ENCODE measurements around the gene SERTAD3.
A peak's percentile ranks its signal among the peaks of the same experiment; 100 is the strongest.
"Not testable (repeated sequence)": the region's sequence is repeated elsewhere in the genome, so short reads cannot be mapped to it uniquely, and the experiment has no call there.

The SERTAD3 gene

DNA sequence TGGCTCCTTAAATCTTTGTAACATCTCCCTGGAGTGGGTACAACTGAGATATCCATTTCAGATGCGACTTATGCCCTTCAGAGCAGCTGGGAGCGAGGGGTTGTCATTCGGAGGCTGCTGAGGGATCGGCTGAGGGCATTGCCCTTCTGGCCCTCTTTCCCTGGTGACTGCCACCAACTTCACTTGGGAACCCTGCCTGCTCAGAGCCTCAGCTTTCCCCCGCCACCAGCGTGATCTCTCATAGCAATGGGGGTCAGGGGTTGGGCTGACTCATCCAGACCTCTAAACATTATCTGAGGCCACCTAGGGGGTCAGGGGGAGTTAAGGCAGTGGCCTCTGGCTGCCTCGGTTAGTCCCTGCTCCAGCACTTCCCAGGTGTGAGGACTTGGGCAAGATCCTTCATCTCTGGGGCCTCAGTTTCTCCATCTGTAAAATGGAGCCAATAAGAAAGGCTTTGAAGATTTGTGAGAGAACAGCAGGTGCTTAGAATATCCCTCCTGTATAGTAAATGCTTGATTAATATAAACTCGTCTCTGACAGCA, 32.1 kb downstream of the SERTAD3 start:
- Mint-ChIP-seq H3K36me3 (peaks cover 6% of the 10 kb centered on the region), H3K4me1 (peaks cover 11% of the 10 kb centered on the region)
- no peak for DNase-seq (ENCODE audit: low spot score in 2 of 2)

DNA sequence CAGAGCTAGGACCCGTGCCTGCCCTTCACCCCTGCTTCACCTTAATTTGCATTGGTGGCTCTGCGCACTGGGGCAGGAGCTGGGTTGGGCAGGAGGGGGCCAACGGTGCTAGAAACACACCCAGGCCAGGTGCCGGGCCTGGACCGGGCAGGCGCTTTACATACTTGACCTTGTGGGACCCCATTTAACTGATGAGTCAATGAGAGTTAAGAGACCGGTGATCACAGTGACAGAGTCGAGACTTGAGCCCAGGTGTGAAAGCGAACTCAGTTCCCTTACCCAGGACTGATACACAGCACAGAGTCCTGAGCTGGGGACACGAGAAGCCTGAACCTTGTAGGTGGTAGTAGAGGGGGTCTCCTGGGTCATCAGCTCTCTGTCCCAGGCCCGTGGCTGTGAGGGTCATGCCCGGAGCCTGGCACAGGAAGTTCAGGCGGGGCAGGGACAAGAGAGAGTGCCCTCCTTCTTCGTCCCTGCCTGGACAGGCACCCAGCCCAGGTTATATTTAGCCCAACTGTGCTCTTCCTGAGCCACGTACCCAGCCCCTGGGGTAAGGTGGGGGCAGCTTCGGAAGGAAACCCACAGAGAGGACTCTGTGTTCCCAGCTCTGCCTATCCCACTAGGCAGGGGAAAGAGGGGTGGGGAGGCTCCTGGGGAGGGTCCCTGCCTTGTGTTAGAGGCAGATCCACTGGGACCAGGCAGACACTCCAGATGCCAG, 32.9 kb downstream of the SERTAD3 start:
- ATAC-seq, result no peak
- Mint-ChIP-seq H3K27ac (no peak overlapping the region), H3K4me3 (no peak overlapping the region), H3K4me1 (peaks cover 7% of the 10 kb centered on the region), H3K36me3 (no peaks in the 10 kb centered on the region), H3K9me3 (no peaks in the 10 kb centered on the region)
- no peak for DNase-seq (ENCODE audit: low spot score in 2 of 2)

More for the DNA sequence above, 32.1 kb downstream of the SERTAD3 start:
- ATAC-seq, result no peak
- H3K27ac Mint-ChIP-seq, result no peak overlapping the region
- no peaks in the 10 kb centered on the region for H3K9me3 Mint-ChIP-seq
- H3K4me3 Mint-ChIP-seq, result no peak overlapping the region

DNA sequence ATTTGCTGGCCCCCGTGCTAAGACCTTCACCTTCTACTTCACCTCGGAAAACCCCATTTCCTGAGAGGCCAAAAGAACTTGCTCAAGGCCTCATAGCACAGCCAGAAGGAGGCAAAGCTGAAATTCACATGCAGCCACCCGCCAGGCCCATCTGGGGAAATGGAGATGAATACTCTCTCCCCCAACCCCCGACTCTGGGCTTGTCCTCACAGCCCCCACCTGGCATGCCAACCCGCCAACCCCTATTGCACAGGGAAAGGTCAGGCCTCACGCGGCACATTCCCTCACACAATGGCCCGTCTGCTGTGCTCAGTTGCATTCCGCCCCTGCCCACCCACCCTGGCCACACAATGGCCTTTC, 34.1 kb downstream of the SERTAD3 start:
- no peak overlapping the region for H3K27ac Mint-ChIP-seq
- no peaks in the 10 kb centered on the region for H3K9me3 Mint-ChIP-seq
- ATAC-seq (no peak), DNase-seq (ENCODE audit: low spot score in 2 of 2) (no peak)
- no peaks in the 10 kb centered on the region for H3K36me3 Mint-ChIP-seq
- peaks cover 7% of the 10 kb centered on the region for H3K4me1 Mint-ChIP-seq
- H3K4me3 Mint-ChIP-seq, result no peak overlapping the region

DNA sequence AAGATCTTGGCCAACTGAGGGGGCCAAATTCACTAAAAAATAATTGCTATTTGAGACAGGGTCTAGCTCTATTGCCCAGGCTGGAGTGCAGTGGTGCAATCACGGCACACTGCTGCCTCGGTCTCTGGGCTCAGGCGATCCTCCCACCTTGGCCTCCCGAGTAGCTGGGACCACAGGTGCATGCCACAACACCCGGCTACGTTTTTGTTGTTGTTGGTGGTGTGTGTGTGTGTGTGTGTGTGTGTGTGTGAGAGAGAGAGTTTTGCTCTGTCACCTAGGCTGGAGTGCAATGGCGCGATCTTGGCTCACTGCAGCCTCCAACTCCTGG, 35.6 kb downstream of the SERTAD3 start:
- H3K36me3 Mint-ChIP-seq; H3K27ac Mint-ChIP-seq; ATAC-seq; DNase-seq (ENCODE audit: low spot score in 2 of 2); H3K9me3 Mint-ChIP-seq; H3K4me3 Mint-ChIP-seq: not testable (repeated sequence)
- peaks cover 11% of the 10 kb centered on the region for H3K4me1 Mint-ChIP-seq

DNA sequence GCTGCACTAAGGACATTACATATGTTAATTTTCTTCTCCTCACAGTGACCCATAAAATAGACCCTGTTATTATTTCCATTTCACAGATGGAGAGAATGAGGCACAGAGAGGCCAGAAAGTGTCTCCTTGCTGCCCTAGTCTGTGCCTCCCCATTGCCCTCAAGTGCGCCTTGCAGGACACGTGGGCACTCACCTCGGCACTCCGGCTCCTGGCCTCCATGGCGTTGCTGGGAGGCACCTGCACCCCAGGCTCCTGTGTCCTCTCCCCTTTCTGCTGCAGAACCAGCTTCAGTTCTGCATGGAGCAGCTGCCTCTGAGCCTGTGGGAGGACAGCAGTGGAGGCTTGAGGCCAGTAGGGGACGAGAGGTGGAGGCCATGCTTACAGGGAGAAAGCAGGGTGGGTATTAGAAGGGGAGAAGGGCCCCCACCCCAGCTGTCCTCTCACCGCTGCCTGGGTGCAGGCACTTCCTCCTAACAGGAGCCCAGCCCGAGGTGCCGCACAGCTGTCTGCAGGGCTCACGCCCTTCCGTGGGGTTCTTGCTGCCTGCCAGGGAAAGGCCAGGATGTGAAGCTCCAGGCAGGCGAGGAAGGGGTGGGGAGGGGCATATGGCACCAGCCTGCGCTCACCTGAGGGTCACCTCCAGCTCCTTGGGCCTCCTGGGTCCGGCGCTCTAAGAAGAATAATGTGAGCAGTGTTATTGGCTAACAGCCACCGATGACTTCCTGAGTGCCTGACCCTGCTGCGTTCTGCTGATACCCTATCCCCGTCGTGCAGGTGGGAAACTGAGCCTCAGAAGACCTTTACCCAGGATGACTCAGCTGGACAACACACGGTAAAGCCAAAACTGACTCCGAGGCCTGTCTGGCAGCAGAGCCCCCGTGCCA, 36.2 kb downstream of the SERTAD3 start:
- no peak overlapping the region for H3K4me3 Mint-ChIP-seq
- no peaks in the 10 kb centered on the region for H3K9me3 Mint-ChIP-seq
- peaks cover 5% of the 10 kb centered on the region for H3K36me3 Mint-ChIP-seq
- ATAC-seq (no peak), DNase-seq (ENCODE audit: low spot score in 2 of 2) (no peak)
- H3K27ac Mint-ChIP-seq, result no peak overlapping the region
- H3K4me1 Mint-ChIP-seq, result peaks cover 17% of the 10 kb centered on the region

DNA sequence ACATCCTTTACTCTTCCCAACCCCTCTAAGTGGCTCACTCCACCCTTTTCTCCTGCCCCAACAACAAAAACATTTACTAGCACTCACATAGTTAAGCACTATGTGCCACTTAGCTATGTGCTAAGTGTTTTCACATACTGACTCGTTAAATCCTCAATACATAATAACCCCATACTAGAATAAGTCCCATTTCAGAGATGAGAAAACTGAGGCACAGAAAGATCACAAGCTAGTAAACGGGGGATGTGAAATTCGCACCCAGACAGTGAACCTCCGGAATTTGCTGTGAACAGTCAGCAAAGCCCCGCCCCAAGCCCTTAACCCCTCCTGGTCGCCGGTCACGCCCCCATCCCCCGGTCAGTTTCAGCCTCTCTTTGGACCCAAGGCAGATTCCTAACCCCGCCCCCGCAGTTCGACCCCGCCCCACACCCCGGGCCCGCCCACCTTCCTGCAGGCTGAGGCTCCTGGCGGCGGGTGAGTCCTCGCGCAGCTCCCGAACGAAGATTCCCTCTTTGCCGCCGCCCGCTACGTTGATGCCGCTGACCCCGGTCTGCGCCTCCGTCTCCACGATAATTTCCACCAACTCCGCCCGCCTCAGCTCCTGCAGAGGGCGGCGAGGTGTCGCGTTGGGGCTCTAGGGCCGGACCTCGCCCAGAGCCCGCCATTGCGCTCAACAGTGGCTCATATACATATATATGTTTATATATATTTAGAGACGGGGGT, 40.7 kb downstream of the SERTAD3 start:
- DNase-seq (ENCODE audit: low spot score in 2 of 2) (peak; percentile 76 to 92), ATAC-seq (peak; percentile 77)
- H3K36me3 Mint-ChIP-seq, result peaks cover 5% of the 10 kb centered on the region

DNA sequence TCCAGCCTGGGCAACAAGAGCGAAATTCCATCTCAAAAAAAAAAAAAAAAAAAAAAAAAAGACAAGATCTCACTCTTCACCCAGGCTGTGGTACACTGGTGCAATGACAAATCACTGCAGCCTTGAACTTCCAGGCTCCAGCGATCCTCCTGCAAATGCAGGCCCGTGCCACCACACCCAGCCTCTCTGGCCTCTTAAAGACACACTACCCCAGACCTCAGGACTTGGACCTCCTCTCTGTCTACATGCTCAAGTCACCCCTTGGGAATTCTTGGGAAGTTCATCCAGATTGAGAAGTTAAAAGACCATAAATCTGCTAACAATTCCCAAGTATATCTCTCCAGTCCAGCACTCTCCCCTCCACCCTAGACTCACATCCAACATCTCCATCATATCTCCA, 43.6 kb downstream of the SERTAD3 start:
- Mint-ChIP-seq H3K36me3 (peaks cover 5% of the 10 kb centered on the region), H3K9me3 (no peaks in the 10 kb centered on the region), H3K4me3 (no peak overlapping the region), H3K4me1 (peaks cover 29% of the 10 kb centered on the region), H3K27ac (no peak overlapping the region)
- no peak for ATAC-seq
- DNase-seq (ENCODE audit: low spot score in 2 of 2), result no peak

More for the DNA sequence above, 40.7 kb downstream of the SERTAD3 start:
- Mint-ChIP-seq H3K9me3 (no peaks in the 10 kb centered on the region), H3K4me1 (peaks cover 36% of the 10 kb centered on the region), H3K4me3 (peak overlapping the region; percentile 79), H3K27ac (no peak overlapping the region)

DNA sequence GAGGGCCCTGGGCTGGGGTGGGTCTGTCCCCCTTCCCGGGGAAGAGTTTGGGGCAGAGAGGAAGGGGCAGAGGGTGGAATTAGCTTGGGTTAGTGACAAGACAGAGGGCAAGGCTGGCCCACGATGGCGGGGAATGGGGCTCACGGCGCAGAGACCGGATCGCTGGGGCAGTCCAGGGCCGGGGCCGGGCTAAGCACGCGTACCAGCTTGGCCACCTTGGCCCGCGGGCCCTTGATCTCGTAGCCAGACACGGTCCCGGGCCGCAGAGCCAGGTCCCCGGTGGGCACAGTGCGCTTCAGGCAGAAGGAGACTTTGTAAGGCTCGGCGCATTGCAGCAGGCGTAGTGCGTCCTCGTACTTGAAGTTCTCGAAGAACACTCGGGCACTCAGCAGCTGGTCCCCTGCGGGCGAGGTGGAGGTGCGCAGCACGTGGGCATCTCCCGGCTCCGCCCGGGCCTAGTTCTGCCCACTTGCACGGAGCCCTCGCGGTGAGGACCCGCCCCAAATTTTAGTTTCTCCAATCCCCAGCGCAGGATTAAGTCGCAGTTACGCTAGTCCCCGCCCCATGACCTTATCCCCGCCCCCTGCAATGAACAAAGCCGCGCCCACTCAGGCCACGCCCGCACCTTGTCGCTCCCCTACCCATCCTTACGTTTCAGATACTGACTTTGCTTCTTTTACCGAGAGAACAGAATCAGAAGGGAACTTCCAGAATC, 45.6 kb downstream of the SERTAD3 start:
- Mint-ChIP-seq H3K4me1 (peaks cover 25% of the 10 kb centered on the region), H3K27ac (no peak overlapping the region), H3K9me3 (no peaks in the 10 kb centered on the region), H3K36me3 (peaks cover 2% of the 10 kb centered on the region), H3K4me3 (peak overlapping the region; percentile 2)
- ATAC-seq, result peak; percentile 51
- DNase-seq (ENCODE audit: low spot score in 2 of 2), result no peak

DNA sequence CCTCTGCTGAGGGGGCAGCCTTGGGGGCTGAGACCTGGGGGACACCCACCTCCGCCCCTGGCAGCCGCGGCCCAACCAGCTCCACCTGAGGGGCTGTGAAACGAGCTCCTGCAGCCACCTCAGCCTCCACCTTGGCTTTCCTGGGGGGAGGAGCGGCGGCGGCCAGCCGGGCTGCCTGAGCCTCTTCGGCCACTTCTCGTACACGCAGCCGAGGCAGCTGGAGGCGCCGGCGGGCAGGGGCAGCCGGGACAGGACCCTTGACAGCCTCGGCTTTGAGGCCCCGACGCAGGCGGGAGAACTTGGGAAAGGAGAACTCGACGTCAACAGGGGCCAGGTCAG, 46.6 kb downstream of the SERTAD3 start:
- H3K27ac Mint-ChIP-seq, result no peak overlapping the region
- peaks cover 18% of the 10 kb centered on the region for H3K4me1 Mint-ChIP-seq
- H3K9me3 Mint-ChIP-seq, result no peaks in the 10 kb centered on the region
- no peak for DNase-seq (ENCODE audit: low spot score in 2 of 2)
- no peaks in the 10 kb centered on the region for H3K36me3 Mint-ChIP-seq
- no peak overlapping the region for H3K4me3 Mint-ChIP-seq
- no peak for ATAC-seq

DNA sequence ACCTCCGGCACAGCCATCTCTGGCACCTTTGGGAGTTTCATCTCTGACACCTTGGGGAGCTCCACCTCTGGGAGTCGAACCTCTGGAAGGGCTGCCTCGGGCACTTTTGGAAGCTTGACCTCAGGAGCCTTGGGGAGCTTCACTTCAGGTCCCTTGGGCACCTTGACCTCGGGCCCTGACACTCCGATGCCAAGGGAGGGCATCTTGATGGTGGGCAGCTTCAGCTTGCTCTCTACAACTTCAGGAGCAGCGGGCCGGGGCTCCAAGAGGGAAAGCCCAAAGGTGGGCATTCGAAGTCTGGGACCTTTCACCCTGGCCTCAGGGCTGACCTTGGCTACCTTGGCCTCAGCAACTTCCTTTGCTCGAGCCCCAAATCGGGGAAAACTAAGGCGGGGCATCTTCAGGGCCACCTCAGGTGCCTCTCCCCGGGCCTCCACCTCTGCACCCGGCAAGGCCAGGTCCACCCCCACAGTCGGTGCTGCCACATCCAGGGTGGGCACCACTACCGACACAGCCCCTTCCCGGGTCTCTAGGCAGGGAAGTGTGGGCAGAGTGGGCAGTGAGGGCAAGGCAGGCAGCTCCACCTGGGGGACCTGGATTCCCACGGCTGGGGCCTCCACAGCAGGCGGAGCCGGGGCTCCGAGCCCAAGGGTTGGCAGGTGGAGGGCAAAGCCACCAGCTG, 47.1 kb downstream of the SERTAD3 start:
- Mint-ChIP-seq H3K4me3 (no peak overlapping the region), H3K36me3 (no peaks in the 10 kb centered on the region), H3K4me1 (peaks cover 18% of the 10 kb centered on the region), H3K27ac (no peak overlapping the region), H3K9me3 (no peaks in the 10 kb centered on the region)
- no peak for ATAC-seq
- DNase-seq (ENCODE audit: low spot score in 2 of 2), result no peak

DNA sequence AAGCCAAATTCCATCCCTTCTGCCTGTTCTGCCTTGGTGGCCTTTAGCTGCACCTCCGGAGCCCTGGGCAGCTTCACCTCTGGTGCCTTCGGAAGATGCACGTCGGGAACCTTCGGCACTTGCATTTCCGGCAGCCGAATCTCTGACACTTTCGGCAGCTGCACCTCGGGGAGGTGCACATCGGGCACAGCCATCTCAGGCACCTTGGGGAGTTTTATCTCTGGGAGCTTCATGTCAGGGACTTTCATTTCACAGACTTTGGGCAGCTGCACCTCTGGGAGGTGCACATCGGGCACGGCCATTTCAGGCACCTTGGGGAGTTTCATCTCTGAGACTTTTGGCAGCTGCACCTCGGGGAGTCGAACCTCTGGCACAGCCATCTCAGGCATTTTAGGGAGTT, 48.2 kb downstream of the SERTAD3 start:
- no peak overlapping the region for H3K4me3 Mint-ChIP-seq
- DNase-seq (ENCODE audit: low spot score in 2 of 2), result no peak
- H3K9me3 Mint-ChIP-seq, result no peaks in the 10 kb centered on the region
- peaks cover 13% of the 10 kb centered on the region for H3K4me1 Mint-ChIP-seq
- ATAC-seq, result no peak
- H3K36me3 Mint-ChIP-seq, result no peaks in the 10 kb centered on the region
- H3K27ac Mint-ChIP-seq, result no peak overlapping the region

DNA sequence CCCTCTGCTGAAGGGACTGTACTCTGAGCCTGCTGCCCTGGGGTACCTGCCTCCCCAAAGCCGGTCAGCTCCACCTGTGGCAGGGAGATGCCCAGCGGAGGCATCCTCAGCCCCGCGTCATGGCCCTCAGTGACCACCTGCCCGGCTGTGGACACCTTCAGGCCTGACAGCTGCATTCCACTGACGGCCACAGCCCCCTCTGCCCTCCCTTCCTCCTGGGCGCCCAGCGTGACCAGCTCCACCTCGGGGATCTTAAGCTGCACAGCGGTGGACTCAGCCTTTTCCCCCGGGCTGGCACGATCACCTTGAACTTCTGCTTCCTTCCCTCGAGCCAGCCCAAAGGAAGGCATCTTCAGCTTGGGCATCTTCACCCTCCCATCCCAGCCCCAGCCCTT, 49.3 kb downstream of the SERTAD3 start:
- DNase-seq (ENCODE audit: low spot score in 2 of 2), result no peak
- Mint-ChIP-seq H3K4me1 (peaks cover 9% of the 10 kb centered on the region), H3K4me3 (no peak overlapping the region), H3K27ac (no peak overlapping the region), H3K36me3 (no peaks in the 10 kb centered on the region), H3K9me3 (no peaks in the 10 kb centered on the region)
- ATAC-seq, result no peak

DNA sequence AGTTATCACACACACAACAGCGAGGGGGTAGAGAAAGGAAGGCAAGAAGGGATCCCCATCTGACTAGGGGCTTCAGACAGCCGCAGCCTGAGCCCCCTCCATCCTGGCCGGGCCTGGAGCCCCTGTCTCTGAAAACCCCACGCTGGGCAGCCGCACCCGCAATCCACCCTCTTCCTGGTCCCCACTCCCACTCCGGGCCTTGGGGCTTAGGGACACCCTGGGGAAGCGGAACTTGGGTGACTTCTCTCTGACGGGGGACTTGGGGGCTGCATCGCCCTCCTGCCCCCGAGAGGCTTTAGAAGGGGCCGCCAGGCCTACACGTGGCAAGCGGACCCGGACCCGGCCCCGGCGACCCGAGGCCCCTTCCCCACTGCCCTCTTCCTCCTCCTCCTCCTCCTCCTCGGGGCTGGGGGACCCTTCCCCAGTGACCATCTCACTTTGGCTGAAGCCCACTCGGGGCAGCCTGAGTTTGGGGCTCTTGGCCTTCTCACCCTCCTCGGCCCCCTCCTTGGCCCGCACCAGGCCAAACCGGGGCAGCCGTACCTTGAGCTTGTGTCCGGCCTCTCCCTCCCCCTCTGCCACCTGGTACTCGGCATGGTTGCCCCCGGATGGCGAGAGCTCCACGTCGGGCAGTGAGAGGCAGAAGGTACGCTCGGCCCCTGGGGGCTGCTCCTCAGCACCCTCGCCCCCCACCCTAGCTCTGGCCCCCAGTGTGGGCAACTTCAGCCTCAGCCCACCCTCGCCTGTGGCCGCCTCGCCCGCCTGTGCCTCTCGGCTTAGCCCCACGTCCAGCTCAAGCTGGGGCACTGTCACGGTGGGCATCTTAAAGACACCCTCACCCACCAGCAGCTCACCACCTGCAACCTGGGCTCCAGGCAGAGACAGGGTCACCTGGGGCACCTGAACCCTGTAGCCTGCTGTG, 50.0 kb downstream of the SERTAD3 start:
- DNase-seq (ENCODE audit: low spot score in 2 of 2) (no peak), ATAC-seq (no peak)
- Mint-ChIP-seq H3K27ac (no peak overlapping the region), H3K4me1 (peaks cover 5% of the 10 kb centered on the region), H3K36me3 (no peaks in the 10 kb centered on the region), H3K4me3 (no peak overlapping the region), H3K9me3 (no peaks in the 10 kb centered on the region)

All from stimulated activated effector memory CD8-positive, alpha-beta T cell treated with anti-CD3 and anti-CD28 coated beads, Interleukin-12 subunit alpha, Interleukin-12 subunit beta, amount 100 ng/mL, for 72 hours (primary cell).